ENCODE results near the gene ADGRB3.

GRCh38 chr6:69398311-69398710, 763.2 kb downstream of the ADGRB3 start:
- no peak for TF ChIP-seq EZH2 (IDR thresholded peaks at IDR 0.05; ENCODE audit: insufficient read depth, poor library complexity, severe bottlenecking)
- no peak for TF ChIP-seq EZH2phosphoT487 (IDR thresholded peaks at IDR 0.05; ENCODE audit: insufficient read depth, low read depth)
